Nephron (organoid): ENCODE results near the gene MAGEB6.
"Not testable (repeated sequence)": the region's sequence is repeated elsewhere in the genome, so short reads cannot be mapped to it uniquely, and the experiment has no call there.

ENCODE experiments used
- H3K27ac Mint-ChIP-seq, 3 experiments: 2 replicates each; pipeline ENCODE4 v1.8.0; 2020; ENCODE audit warnings: mixed read lengths in 3 of 3, mild to moderate bottlenecking in 2 of 3, moderate library complexity in 1 of 3
- H3K27me3 Mint-ChIP-seq: 2 replicates; pipeline ENCODE4 v1.8.0; 2021; ENCODE audit warnings: low read depth, mild to moderate bottlenecking, moderate library complexity, mixed read lengths
- H3K36me3 Mint-ChIP-seq: 2 replicates; pipeline ENCODE4 v1.8.0; 2020; ENCODE audit warnings: low read depth, mixed read lengths
- H3K4me1 Mint-ChIP-seq: 2 replicates; pipeline ENCODE4 v1.8.0; 2020; ENCODE audit warnings: mixed read lengths
- H3K4me3 Mint-ChIP-seq, 3 experiments: 2 replicates each; pipeline ENCODE4 v1.8.0; 2020; ENCODE audit warnings: mild to moderate bottlenecking in 3 of 3, mixed read lengths in 3 of 3, moderate library complexity in 2 of 3
- H3K9me3 Mint-ChIP-seq: 2 replicates; pipeline ENCODE4 v1.8.0; 2020; ENCODE audit warnings: mixed read lengths
- CTCF ChIP-seq, 3 experiments: fragments of 200-600 bp; sonication (generic); IDR thresholded peaks; one replicate each; pipeline ENCODE4 v1.5.0; 2021; ENCODE audit warnings: antibody characterized with exemption in 3 of 3; ENCODE audit not compliant: unreplicated experiment in 3 of 3

MAGEB6 gene

GRCh38 chrX:26192204-26192603, at the start of gene MAGEB6:
TSS of gene MAGEB6 (plus strand) at chrX:26192440. CDS start at chrX:26193847, 1,407 bp downstream.
- Mint-ChIP-seq H3K36me3 (no peaks in the 10 kb centered on the region), H3K4me3 (no peak within 1 kb of the TSS), H3K9me3 (peaks cover 18% of the 10 kb centered on the region), H3K4me1 (no peaks in the 10 kb centered on the region), H3K27me3 (no peaks in the 10 kb centered on the region), H3K27ac (no peak within 1 kb of the TSS)
- no peak for TF ChIP-seq CTCF (IDR thresholded peaks at IDR 0.05; ENCODE audit: unreplicated experiment in 3 of 3)

- H3K9me3 Mint-ChIP-seq: peaks cover 12% of the 10 kb centered on the region
Observed at GRCh38 chrX:26146024-26146423, 46.2 kb upstream of the MAGEB6 start.

GRCh38 chrX:26160301-26160700, 31.9 kb upstream of the MAGEB6 start, which contains the start of gene MAGEB6B:
TSS of gene MAGEB6B (plus strand) at chrX:26160601. CDS start at chrX:26160601, 0 bp downstream.
- Mint-ChIP-seq H3K4me1 (no peaks in the 10 kb centered on the region), H3K27me3 (no peaks in the 10 kb centered on the region), H3K27ac (no peak within 1 kb of the TSS), H3K36me3 (no peaks in the 10 kb centered on the region), H3K4me3 (no peak within 1 kb of the TSS), H3K9me3 (peaks cover 14% of the 10 kb centered on the region)
- TF ChIP-seq CTCF (IDR thresholded peaks at IDR 0.05; ENCODE audit: unreplicated experiment in 3 of 3): no peak

More at GRCh38 chrX:26146024-26146423, 46.2 kb upstream of the MAGEB6 start:
- no peak overlapping the region for H3K4me3 Mint-ChIP-seq
- H3K36me3 Mint-ChIP-seq: no peaks in the 10 kb centered on the region
- TF ChIP-seq CTCF (IDR thresholded peaks at IDR 0.05; ENCODE audit: unreplicated experiment in 3 of 3): no peak
- H3K4me1 Mint-ChIP-seq: no peaks in the 10 kb centered on the region
- no peaks in the 10 kb centered on the region for H3K27me3 Mint-ChIP-seq
- H3K27ac Mint-ChIP-seq: no peak overlapping the region

GRCh38 chrX:26203561-26203960, 11.3 kb downstream of the MAGEB6 start:
- Mint-ChIP-seq H3K4me1 (no peaks in the 10 kb centered on the region), H3K9me3 (peaks cover 20% of the 10 kb centered on the region), H3K27ac (no peak overlapping the region), H3K27me3 (no peaks in the 10 kb centered on the region), H3K36me3 (no peaks in the 10 kb centered on the region), H3K4me3 (no peak overlapping the region)
- no peak for TF ChIP-seq CTCF (IDR thresholded peaks at IDR 0.05; ENCODE audit: unreplicated experiment in 3 of 3)

- H3K4me1 Mint-ChIP-seq, H3K27me3 Mint-ChIP-seq, H3K36me3 Mint-ChIP-seq, H3K27ac Mint-ChIP-seq, H3K4me3 Mint-ChIP-seq: not testable (repeated sequence)
- peaks cover 20% of the 10 kb centered on the region for H3K9me3 Mint-ChIP-seq
Observed at GRCh38 chrX:26204717-26205116, 12.5 kb downstream of the MAGEB6 start.

- TF ChIP-seq CTCF (IDR thresholded peaks at IDR 0.05; ENCODE audit: unreplicated experiment in 3 of 3): no peak
- H3K36me3 Mint-ChIP-seq: no peaks in the 10 kb centered on the region
- no peaks in the 10 kb centered on the region for H3K27me3 Mint-ChIP-seq
- no peaks in the 10 kb centered on the region for H3K4me1 Mint-ChIP-seq
- no peak overlapping the region for H3K27ac Mint-ChIP-seq
- H3K9me3 Mint-ChIP-seq: peaks cover 15% of the 10 kb centered on the region
- H3K4me3 Mint-ChIP-seq: no peak overlapping the region
Observed at GRCh38 chrX:26208012-26208411, 15.8 kb downstream of the MAGEB6 start.
